Nephron progenitor cell (in vitro differentiated cells): Measurements from ENCODE around the gene CREBBP.

ENCODE experiments used
- DNase-seq: peaks from one replicate; pipeline ENCODE4 v3.0.0; 2021
- H3K27ac Mint-ChIP-seq: 2 replicates; pipeline ENCODE4 v1.8.0; 2021; ENCODE audit warnings: mild to moderate bottlenecking, moderate library complexity, mixed read lengths
- H3K27me3 Mint-ChIP-seq: 2 replicates; pipeline ENCODE4 v1.8.0; 2021; ENCODE audit warnings: mild to moderate bottlenecking, low read depth, mixed read lengths; ENCODE audit not compliant: poor library complexity
- H3K36me3 Mint-ChIP-seq: 2 replicates; pipeline ENCODE4 v1.8.0; 2021; ENCODE audit warnings: low read depth, mixed read lengths
- H3K4me1 Mint-ChIP-seq: 2 replicates; pipeline ENCODE4 v1.8.0; 2021; ENCODE audit warnings: mixed read lengths
- H3K4me3 Mint-ChIP-seq: 2 replicates; pipeline ENCODE4 v1.8.0; 2021; ENCODE audit warnings: mild to moderate bottlenecking, moderate library complexity, mixed read lengths
- H3K9me3 Mint-ChIP-seq: 2 replicates; pipeline ENCODE4 v1.8.0; 2021; ENCODE audit warnings: mild to moderate bottlenecking, moderate library complexity, mixed read lengths
- TF ChIP-seq, protein P1 (sequence below): fragments of 200-600 bp; sonication (generic); IDR thresholded peaks from 2 replicates; pipeline ENCODE4 v1.5.0; 2021; ENCODE audit warnings: antibody characterized with exemption

The CREBBP gene

DNA sequence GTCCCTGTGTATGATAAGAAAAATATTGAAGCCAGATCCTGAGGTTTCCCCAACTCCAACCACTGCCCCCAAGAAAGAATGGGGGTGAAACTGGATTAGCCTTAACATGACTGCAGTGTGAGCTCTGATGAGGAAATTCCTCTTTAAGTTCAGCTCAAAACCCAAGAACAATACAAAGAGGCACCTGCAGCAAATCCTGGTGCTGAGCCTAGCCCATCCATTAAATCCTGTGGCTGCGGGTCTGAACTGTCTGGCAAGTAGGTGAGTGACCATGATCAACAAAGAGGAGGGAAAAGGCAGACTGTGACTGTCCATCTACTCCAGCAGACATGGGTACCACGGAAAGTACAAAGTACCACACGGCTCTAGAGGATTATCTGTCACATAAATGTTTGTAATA lies 64.2 kb downstream of the CREBBP start:
- no peak for DNase-seq
- peaks cover 37% of the 10 kb centered on the region for H3K4me1 Mint-ChIP-seq
- H3K9me3 Mint-ChIP-seq = no peaks in the 10 kb centered on the region
- H3K27ac Mint-ChIP-seq = peak overlapping the region; percentile 73
- TF ChIP-seq, protein P1, sequence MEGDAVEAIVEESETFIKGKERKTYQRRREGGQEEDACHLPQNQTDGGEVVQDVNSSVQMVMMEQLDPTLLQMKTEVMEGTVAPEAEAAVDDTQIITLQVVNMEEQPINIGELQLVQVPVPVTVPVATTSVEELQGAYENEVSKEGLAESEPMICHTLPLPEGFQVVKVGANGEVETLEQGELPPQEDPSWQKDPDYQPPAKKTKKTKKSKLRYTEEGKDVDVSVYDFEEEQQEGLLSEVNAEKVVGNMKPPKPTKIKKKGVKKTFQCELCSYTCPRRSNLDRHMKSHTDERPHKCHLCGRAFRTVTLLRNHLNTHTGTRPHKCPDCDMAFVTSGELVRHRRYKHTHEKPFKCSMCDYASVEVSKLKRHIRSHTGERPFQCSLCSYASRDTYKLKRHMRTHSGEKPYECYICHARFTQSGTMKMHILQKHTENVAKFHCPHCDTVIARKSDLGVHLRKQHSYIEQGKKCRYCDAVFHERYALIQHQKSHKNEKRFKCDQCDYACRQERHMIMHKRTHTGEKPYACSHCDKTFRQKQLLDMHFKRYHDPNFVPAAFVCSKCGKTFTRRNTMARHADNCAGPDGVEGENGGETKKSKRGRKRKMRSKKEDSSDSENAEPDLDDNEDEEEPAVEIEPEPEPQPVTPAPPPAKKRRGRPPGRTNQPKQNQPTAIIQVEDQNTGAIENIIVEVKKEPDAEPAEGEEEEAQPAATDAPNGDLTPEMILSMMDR = no peak
- no peaks in the 10 kb centered on the region for H3K27me3 Mint-ChIP-seq
- H3K4me3 Mint-ChIP-seq = no peak overlapping the region
- peaks cover 19% of the 10 kb centered on the region for H3K36me3 Mint-ChIP-seq

DNA sequence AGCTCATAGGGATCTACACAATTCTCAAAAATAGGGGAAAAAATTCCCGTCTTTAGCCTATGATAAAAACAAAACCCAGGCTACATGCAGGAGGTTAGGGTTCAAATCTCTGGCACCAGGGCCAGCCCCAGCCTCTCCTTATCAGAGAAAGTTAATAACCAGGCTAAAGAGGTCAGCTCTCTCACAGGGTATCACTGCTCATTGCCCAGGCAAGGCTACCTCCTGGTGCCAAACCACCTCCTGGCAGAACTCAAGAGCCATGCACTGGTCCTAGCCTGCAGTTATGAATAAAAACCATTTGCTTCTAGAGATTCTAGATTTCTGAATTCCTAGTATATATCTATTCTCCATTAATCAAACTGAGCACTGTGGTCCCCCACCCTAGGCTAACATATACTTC lies 65.8 kb downstream of the CREBBP start:
- Mint-ChIP-seq H3K9me3 (no peaks in the 10 kb centered on the region), H3K36me3 (peaks cover 34% of the 10 kb centered on the region), H3K4me1 (peaks cover 34% of the 10 kb centered on the region), H3K27ac (no peak overlapping the region), H3K27me3 (no peaks in the 10 kb centered on the region), H3K4me3 (no peak overlapping the region)
- TF ChIP-seq, protein P1 = no peak
- DNase-seq = no peak

GRCh38 chr16:3812469-3813172 lies 67.9 kb downstream of the CREBBP start:
- TF ChIP-seq, protein P1 = no peak
- Mint-ChIP-seq H3K4me3 (no peak overlapping the region), H3K27me3 (no peaks in the 10 kb centered on the region), H3K9me3 (no peaks in the 10 kb centered on the region), H3K4me1 (peaks cover 28% of the 10 kb centered on the region), H3K36me3 (peaks cover 47% of the 10 kb centered on the region), H3K27ac (peak overlapping the region; percentile 47)
- DNase-seq = no peak

GRCh38 chr16:3810818-3811217 lies 69.7 kb downstream of the CREBBP start:
- peaks cover 18% of the 10 kb centered on the region for H3K4me1 Mint-ChIP-seq
- no peaks in the 10 kb centered on the region for H3K9me3 Mint-ChIP-seq
- no peak for DNase-seq
- H3K27ac Mint-ChIP-seq = peak overlapping the region; percentile 27
- H3K4me3 Mint-ChIP-seq = no peak overlapping the region
- TF ChIP-seq, protein P1 = no peak
- H3K36me3 Mint-ChIP-seq = peaks cover 57% of the 10 kb centered on the region
- H3K27me3 Mint-ChIP-seq = no peaks in the 10 kb centered on the region

- DNase-seq = no peak
- Mint-ChIP-seq H3K4me3 (no peak overlapping the region), H3K27me3 (no peaks in the 10 kb centered on the region), H3K4me1 (peaks cover 20% of the 10 kb centered on the region), H3K9me3 (no peaks in the 10 kb centered on the region), H3K27ac (peak overlapping the region; percentile 27), H3K36me3 (peaks cover 62% of the 10 kb centered on the region)
- TF ChIP-seq, protein P1 = no peak
These were observed 70.3 kb downstream of the CREBBP start for GRCh38 chr16:3810198-3810664.
